ENCODE data around the gene BRSK1.
A peak's percentile ranks its signal among the peaks of the same experiment; 100 is the strongest.

DNA sequence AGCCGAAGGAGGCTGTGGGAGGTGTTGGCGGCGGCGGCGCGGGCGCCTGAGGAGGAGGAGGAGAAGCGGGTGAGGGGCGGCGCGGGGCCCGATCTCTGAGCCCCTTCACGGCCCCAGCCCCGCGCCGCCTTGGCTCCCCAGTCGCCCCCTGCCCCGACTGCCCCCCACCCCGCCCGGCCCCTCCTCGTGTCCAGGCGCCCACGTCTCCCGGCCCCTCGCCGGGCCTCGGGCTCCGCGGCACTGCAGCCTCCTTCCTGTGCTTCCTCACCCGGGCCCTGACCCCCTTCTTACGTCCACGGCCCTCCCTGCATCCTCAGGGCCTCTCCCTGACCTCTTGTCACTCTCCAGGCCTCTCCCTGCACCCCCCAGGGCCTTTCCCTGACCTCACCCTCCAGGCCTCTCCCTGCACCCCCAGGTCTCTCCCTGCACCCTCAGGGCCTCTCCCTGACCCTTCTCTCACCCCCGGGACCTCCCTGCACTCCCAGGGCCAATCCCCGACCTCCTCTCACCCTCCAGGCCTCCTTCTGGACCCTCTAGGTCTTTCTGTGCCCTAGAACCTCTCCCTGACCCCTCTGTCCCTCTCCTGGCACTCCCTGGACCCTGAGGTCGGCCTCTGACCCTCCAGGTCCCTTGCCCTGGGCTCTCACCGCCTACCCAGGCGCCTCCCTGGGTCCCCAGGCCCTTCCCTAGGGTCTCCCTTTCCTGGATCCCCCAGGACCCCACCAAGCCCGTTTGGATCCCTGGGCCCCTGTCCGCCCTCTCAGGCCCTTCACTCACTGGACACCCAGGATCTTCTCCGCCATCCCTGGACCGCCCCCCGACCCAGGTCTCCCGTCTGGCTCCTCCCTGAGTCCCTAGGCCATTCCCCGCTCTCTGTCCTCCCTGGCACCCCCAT, 56.3 kb downstream of the BRSK1 start:
- TF ChIP-seq, protein P1, sequence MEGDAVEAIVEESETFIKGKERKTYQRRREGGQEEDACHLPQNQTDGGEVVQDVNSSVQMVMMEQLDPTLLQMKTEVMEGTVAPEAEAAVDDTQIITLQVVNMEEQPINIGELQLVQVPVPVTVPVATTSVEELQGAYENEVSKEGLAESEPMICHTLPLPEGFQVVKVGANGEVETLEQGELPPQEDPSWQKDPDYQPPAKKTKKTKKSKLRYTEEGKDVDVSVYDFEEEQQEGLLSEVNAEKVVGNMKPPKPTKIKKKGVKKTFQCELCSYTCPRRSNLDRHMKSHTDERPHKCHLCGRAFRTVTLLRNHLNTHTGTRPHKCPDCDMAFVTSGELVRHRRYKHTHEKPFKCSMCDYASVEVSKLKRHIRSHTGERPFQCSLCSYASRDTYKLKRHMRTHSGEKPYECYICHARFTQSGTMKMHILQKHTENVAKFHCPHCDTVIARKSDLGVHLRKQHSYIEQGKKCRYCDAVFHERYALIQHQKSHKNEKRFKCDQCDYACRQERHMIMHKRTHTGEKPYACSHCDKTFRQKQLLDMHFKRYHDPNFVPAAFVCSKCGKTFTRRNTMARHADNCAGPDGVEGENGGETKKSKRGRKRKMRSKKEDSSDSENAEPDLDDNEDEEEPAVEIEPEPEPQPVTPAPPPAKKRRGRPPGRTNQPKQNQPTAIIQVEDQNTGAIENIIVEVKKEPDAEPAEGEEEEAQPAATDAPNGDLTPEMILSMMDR (IDR thresholded peaks at IDR 0.05), result no peak
- TF ChIP-seq POLR2A (IDR thresholded peaks at IDR 0.05), result peak in 2 of 4 donors; percentile 47 to 69
